ENCODE results near the gene FAIM2.

The FAIM2 gene

GRCh38 chr12:49945394-49946080 lies 41.8 kb upstream of the FAIM2 start (continued):
- TF ChIP-seq, protein P1, sequence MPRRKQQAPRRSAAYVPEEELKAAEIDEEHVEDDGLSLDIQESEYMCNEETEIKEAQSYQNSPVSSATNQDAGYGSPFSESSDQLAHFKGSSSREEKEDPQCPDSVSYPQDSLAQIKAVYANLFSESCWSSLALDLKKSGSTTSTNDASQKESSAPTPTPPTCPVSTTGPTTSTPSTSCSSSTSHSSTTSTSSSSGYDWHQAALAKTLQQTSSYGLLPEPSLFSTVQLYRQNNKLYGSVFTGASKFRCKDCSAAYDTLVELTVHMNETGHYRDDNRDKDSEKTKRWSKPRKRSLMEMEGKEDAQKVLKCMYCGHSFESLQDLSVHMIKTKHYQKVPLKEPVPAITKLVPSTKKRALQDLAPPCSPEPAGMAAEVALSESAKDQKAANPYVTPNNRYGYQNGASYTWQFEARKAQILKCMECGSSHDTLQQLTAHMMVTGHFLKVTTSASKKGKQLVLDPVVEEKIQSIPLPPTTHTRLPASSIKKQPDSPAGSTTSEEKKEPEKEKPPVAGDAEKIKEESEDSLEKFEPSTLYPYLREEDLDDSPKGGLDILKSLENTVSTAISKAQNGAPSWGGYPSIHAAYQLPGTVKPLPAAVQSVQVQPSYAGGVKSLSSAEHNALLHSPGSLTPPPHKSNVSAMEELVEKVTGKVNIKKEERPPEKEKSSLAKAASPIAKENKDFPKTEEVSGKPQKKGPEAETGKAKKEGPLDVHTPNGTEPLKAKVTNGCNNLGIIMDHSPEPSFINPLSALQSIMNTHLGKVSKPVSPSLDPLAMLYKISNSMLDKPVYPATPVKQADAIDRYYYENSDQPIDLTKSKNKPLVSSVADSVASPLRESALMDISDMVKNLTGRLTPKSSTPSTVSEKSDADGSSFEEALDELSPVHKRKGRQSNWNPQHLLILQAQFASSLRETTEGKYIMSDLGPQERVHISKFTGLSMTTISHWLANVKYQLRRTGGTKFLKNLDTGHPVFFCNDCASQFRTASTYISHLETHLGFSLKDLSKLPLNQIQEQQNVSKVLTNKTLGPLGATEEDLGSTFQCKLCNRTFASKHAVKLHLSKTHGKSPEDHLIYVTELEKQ (tag by site-specific recombination; IDR thresholded peaks at IDR 0.05; ENCODE audit: borderline replicate concordance): 0 out of 2 replicates have a peak, but pooled peaks have one; percentile 12
- no peak for TF ChIP-seq ZNF398 (tag by site-specific recombination; IDR thresholded peaks at IDR 0.05)

DNA sequence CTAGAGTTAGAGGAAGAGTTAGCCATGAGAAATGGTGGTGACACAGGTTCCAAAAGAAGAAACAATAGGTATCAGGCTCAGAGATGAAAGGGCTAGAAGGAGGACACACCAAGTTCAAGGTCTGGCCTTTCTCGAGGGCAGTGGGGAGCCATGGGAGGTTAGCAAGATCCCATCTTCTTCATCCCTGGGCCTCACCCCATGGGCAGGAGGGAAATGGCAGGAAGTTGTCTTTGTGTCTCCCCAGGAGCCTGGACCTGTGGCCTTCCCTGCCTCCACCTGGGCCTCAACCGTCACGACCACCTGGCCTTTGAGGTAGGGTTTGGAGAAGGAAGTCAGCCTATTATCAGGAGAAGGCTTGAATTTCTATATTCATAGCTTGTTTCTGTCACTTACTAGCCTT lies 41.0 kb upstream of the FAIM2 start:
- ChIA-PET POLR2A (interaction anchor here (0.9 to 1.3 kb wide), 2 partner anchors 11 to 58 kb away, joined by 3 read pairs; no protein-coding TSS in a partner anchor), CTCF (interaction anchor here (0.8 to 4.0 kb wide), 18 partner anchors 9 to 130 kb away, joined by 3 to 76 read pairs (median 10); no protein-coding TSS in a partner anchor)
- no peaks in the 10 kb centered on the region for H3K36me3 ChIP-seq (ENCODE audit: control insufficient read depth in 2 of 2, insufficient read depth in 1 of 2, low read length in 2 of 2)
- TF ChIP-seq ZNF148 (tag by site-specific recombination; IDR thresholded peaks at IDR 0.05; ENCODE audit: borderline replicate concordance) (no peak), ZNF768 (tag by site-specific recombination; IDR thresholded peaks at IDR 0.05) (no peak)
- H3K27ac ChIP-seq (ENCODE audit: extremely low read depth, low read depth, low read length): no peak overlapping the region
- H3K9me3 ChIP-seq (ENCODE audit: control insufficient read depth, insufficient read depth, low read depth, low read length): no peaks in the 10 kb centered on the region
- no peaks in the 10 kb centered on the region for H3K4me1 ChIP-seq (ENCODE audit: control insufficient read depth, insufficient read depth, low read length)
- no peak overlapping the region for H3K4me3 ChIP-seq (ENCODE audit: low read depth, low read length)

GRCh38 chr12:49944046-49944445 lies 40.3 kb upstream of the FAIM2 start:
- H3K4me3 ChIP-seq (ENCODE audit: low read depth, low read length): no peak overlapping the region
- no peaks in the 10 kb centered on the region for H3K36me3 ChIP-seq (ENCODE audit: control insufficient read depth in 2 of 2, insufficient read depth in 1 of 2, low read length in 2 of 2)
- POLR2A ChIA-PET: no interaction called here
- no peak overlapping the region for H3K27ac ChIP-seq (ENCODE audit: extremely low read depth, low read depth, low read length)
- CTCF ChIA-PET: interaction anchor here (0.6 to 2.3 kb wide), 6 partner anchors 14 to 214 kb away, joined by 3 to 8 read pairs (median 4); no protein-coding TSS in a partner anchor
- TF ChIP-seq ZNF138 (tag by site-specific recombination; IDR thresholded peaks at IDR 0.05; ENCODE audit: borderline replicate concordance) (no peak), ZNF114 (tag by site-specific recombination; IDR thresholded peaks at IDR 0.05) (no peak)
- no peaks in the 10 kb centered on the region for H3K9me3 ChIP-seq (ENCODE audit: control insufficient read depth, insufficient read depth, low read depth, low read length)
- H3K4me1 ChIP-seq (ENCODE audit: control insufficient read depth, insufficient read depth, low read length): no peaks in the 10 kb centered on the region

DNA sequence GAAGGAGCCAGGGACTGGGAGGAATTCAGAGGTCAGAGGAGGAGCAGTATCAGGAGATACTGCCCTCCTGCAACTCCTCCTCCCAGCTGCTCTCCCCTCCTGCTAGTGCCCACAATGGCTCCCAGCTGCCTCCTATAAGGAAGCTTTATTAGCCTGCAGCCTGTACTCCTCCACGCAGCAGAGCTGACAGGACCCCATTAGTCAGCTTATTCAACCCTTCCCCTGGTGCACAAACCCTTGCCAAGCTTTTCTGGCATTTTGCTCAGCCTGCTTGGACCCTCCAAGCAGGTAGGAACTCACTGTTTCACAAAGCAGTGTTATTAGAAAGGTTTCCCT lies 39.9 kb upstream of the FAIM2 start:
- no peak overlapping the region for H3K27ac ChIP-seq (ENCODE audit: extremely low read depth, low read depth, low read length)
- TF ChIP-seq ZNF26 (tag by site-specific recombination; IDR thresholded peaks at IDR 0.05): no peak
- peak; percentile 83; the same call in 1 of the 2 replicates for TF ChIP-seq ZNF16 (tag by site-specific recombination; IDR thresholded peaks at IDR 0.05; ENCODE audit: low read depth)
- no peaks in the 10 kb centered on the region for H3K36me3 ChIP-seq (ENCODE audit: control insufficient read depth in 2 of 2, insufficient read depth in 1 of 2, low read length in 2 of 2)
- H3K9me3 ChIP-seq (ENCODE audit: control insufficient read depth, insufficient read depth, low read depth, low read length): no peaks in the 10 kb centered on the region
- POLR2A ChIA-PET: no interaction called here
- no peak overlapping the region for H3K4me3 ChIP-seq (ENCODE audit: low read depth, low read length)
- no peaks in the 10 kb centered on the region for H3K4me1 ChIP-seq (ENCODE audit: control insufficient read depth, insufficient read depth, low read length)
- CTCF ChIA-PET: interaction anchor here (0.6 to 2.3 kb wide), 6 partner anchors 14 to 215 kb away, joined by 3 to 8 read pairs (median 4); no protein-coding TSS in a partner anchor

Data from HEK293 (cell line).